CD14-positive monocyte (primary cell): ENCODE data around the gene MB21D2. TPM values are rescaled to one million over a fixed set of nuclear protein-coding genes. Genes with fewer than 3 reads are reported as not detected.

ENCODE experiments used
- DNase-seq, 3 donors: peaks; one replicate each; pipeline ENCODE4 v3.0.0-alpha.2; 2011 to 2022
- H2AFZ ChIP-seq: 2 replicates; pipeline ENCODE4 v1.6.0; 2012; ENCODE audit warnings: mild to moderate bottlenecking, low read depth, low read length, inconsistent platforms; ENCODE audit not compliant: insufficient read depth, poor library complexity, severe bottlenecking
- H3K27ac ChIP-seq, 2 donors: 1 replicate in 1 of 2; 2 replicates in 1 of 2; pipeline ENCODE4 v1.5.1; 2012 to 2013; ENCODE audit warnings: low read length in 2 of 2, control low read depth in 1 of 2, inconsistent platforms in 1 of 2, low read depth in 1 of 2, mild to moderate bottlenecking in 1 of 2
- H3K27me3 ChIP-seq, 2 donors: one replicate each; pipeline versions ENCODE4 v1.6.0 to v1.6.1; 2011 to 2013; ENCODE audit warnings: low read length in 2 of 2; ENCODE audit not compliant: control insufficient read depth in 2 of 2, insufficient read depth in 2 of 2
- H3K36me3 ChIP-seq, 2 donors: replicated peaks in 1 of 2; 1 replicate in 1 of 2; 2 replicates in 1 of 2; pipeline versions ENCODE4 v1.5.1 to v1.6.1; 2012 to 2013; ENCODE audit warnings: low read length in 2 of 2, control low read depth in 1 of 2, inconsistent platforms in 1 of 2, mild to moderate bottlenecking in 1 of 2; ENCODE audit not compliant: insufficient read depth in 2 of 2, control insufficient read depth in 1 of 2
- H3K4me1 ChIP-seq, 2 donors: 1 replicate in 1 of 2; 2 replicates in 1 of 2; pipeline versions ENCODE4 v1.5.1 to v1.6.1; 2012 to 2013; ENCODE audit warnings: low read length in 2 of 2, control low read depth in 1 of 2, inconsistent platforms in 1 of 2, mild to moderate bottlenecking in 1 of 2, moderate library complexity in 1 of 2; ENCODE audit not compliant: insufficient read depth in 2 of 2, control insufficient read depth in 1 of 2
- H3K4me2 ChIP-seq: replicated peaks from 2 replicates; pipeline ENCODE3; 2012; ENCODE audit warnings: low read length, moderate library complexity, mild to moderate bottlenecking; ENCODE audit not compliant: poor library complexity, severe bottlenecking; ENCODE audit errors: extremely low read depth
- H3K4me3 ChIP-seq, 3 experiments: fragments of 200-600 bp in 1 of 3; sonication (generic) in 1 of 3; replicated peaks in 1 of 3; 1 replicate in 2 of 3; 2 replicates in 1 of 3; pipeline ENCODE4 v1.5.1; 2011 to 2013; ENCODE audit warnings: low read length in 3 of 3, mild to moderate bottlenecking in 3 of 3, control low read depth in 2 of 3, low read depth in 2 of 3, inconsistent platforms in 1 of 3, moderate library complexity in 1 of 3
- H3K79me2 ChIP-seq: 2 replicates; pipeline ENCODE4 v1.6.0; 2012; ENCODE audit warnings: mild to moderate bottlenecking, control low read depth, inconsistent platforms, low read length, moderate library complexity; ENCODE audit not compliant: insufficient read depth
- H3K9ac ChIP-seq: 2 replicates; pipeline ENCODE4 v1.6.0; 2017; ENCODE audit warnings: low read length, mild to moderate bottlenecking; ENCODE audit not compliant: insufficient read depth, poor library complexity, severe bottlenecking
- H3K9me3 ChIP-seq, 2 donors: replicated peaks in 1 of 2; 1 replicate in 1 of 2; 2 replicates in 1 of 2; pipeline versions ENCODE4 v1.5.1 to v1.6.1; 2012 to 2013; ENCODE audit warnings: low read length in 2 of 2, control low read depth in 1 of 2; ENCODE audit not compliant: control insufficient read depth in 1 of 2, insufficient read depth in 1 of 2
- H4K20me1 ChIP-seq: 2 replicates; pipeline ENCODE4 v1.6.0; 2012; ENCODE audit warnings: mild to moderate bottlenecking, low read length, control low read depth, moderate library complexity; ENCODE audit not compliant: insufficient read depth
- H3K27ac Mint-ChIP-seq, 7 donors: one replicate each; pipeline ENCODE4 v1.8.0; 2020; ENCODE audit warnings: mild to moderate bottlenecking in 7 of 7, mixed read lengths in 7 of 7, moderate library complexity in 6 of 7, inconsistent platforms in 2 of 7
- H3K27me3 Mint-ChIP-seq, 3 donors: one replicate each; pipeline ENCODE4 v1.8.0; 2021 to 2022; ENCODE audit warnings: low read depth in 3 of 3, mild to moderate bottlenecking in 3 of 3, mixed read lengths in 3 of 3, moderate library complexity in 3 of 3, inconsistent platforms in 1 of 3
- H3K36me3 Mint-ChIP-seq, 2 donors: one replicate each; pipeline ENCODE4 v1.8.0; 2020; ENCODE audit warnings: mixed read lengths in 2 of 2, inconsistent platforms in 1 of 2, mild to moderate bottlenecking in 1 of 2
- H3K4me1 Mint-ChIP-seq: one replicate; pipeline ENCODE4 v1.8.0; 2020; ENCODE audit warnings: mild to moderate bottlenecking, mixed read lengths
- H3K4me3 Mint-ChIP-seq, 2 donors: one replicate each; pipeline ENCODE4 v1.8.0; 2020; ENCODE audit warnings: mild to moderate bottlenecking in 2 of 2, mixed read lengths in 2 of 2, moderate library complexity in 1 of 2
- H3K9me3 Mint-ChIP-seq, 7 donors: one replicate each; pipeline ENCODE4 v1.8.0; 2020 to 2022; ENCODE audit warnings: mixed read lengths in 7 of 7, mild to moderate bottlenecking in 6 of 7, moderate library complexity in 6 of 7, inconsistent platforms in 2 of 7
- WGBS: methylation state at CpG from one replicate; pipeline ENCODE4 v1.1.5; 2013; ENCODE audit warnings: missing lambda C conversion rate; ENCODE audit not compliant: insufficient coverage; 5-methylcytosine and 5-hydroxymethylcytosine counted together
- intact Hi-C, 2 donors: fragments of 100-400 bp; cut with micrococcal nuclease; formaldehyde crosslinking; loops; one replicate each; pipeline versions ENCODE4 v1.15.0 to v1.15.1; 2023
- polyA plus RNA-seq, 3 donors: library from polyadenylated mRNA; depleted of rRNA in 1 of 3; unstranded in 2 of 3; stranded (reverse) in 1 of 3; fragments of 300-500 nt in 2 of 3; fragments of >200 nt in 1 of 3; fragmentation: Illumina TruSeq in 2 of 3; gene quantifications; 1 replicate in 2 of 3; 2 replicates in 1 of 3; pipeline ENCODE4 v1.2.3, GENCODE V29; 2012 to 2021
- TF ChIP-seq, protein P1 (sequence below): fragments of 200-600 bp; IDR thresholded peaks from one replicate; pipeline ENCODE4 v1.8.0; 2022; ENCODE audit warnings: antibody characterized with exemption, mild to moderate bottlenecking

Gene MB21D2
- polyA plus RNA-seq, 3 donors = 0.37 to 0.77 (median 0.59) TPM

DNA sequence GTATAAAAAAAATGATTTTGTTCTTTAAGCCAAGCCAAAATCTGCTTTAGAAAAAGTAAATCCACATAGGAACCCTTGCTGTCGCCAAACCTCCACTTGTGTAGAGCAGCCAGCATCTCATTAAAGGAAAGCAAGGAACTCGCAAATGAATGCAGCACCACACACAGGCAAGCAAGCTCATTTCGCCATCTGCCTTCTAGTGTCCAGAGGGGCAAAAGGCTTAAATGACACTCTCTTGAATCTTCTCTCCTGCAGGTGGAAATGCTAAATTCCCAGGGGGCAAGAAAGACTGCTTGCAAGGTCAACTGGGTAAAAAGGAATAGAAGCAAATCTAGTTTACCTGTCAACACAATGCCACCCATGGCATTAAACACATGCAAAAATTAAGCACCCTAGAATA is 2.4 kb downstream of the MB21D2 start:
- Histone ChIP-seq H3K27ac (no peak overlapping the region), H3K9me3 (no peaks in the 10 kb centered on the region), H3K36me3 (no peaks in the 10 kb centered on the region), H3K79me2 (no peaks in the 10 kb centered on the region), H3K9ac (no peak overlapping the region), H2AFZ (no peak overlapping the region), H3K4me2 (no peak overlapping the region), H3K4me3 (no peak overlapping the region), H4K20me1 (peaks cover 6% of the 10 kb centered on the region), H3K27me3 (peaks cover 59 to 71% of the 10 kb centered on the region in 2 donors), H3K4me1 (peaks cover 32 to 35% of the 10 kb centered on the region in 2 donors)
- Mint-ChIP-seq H3K36me3 (peaks cover 8 to 10% of the 10 kb centered on the region in 2 donors), H3K9me3 (peaks cover 0 to 19% (median 11%) of the 10 kb centered on the region in 7 donors), H3K4me1 (peaks cover 38% of the 10 kb centered on the region), H3K27ac (no peak overlapping the region), H3K27me3 (peaks cover 63 to 76% (median 69%) of the 10 kb centered on the region in 3 donors), H3K4me3 (peak overlapping the region in 1 of 2 donors; percentile 96)
- TF ChIP-seq, protein P1, sequence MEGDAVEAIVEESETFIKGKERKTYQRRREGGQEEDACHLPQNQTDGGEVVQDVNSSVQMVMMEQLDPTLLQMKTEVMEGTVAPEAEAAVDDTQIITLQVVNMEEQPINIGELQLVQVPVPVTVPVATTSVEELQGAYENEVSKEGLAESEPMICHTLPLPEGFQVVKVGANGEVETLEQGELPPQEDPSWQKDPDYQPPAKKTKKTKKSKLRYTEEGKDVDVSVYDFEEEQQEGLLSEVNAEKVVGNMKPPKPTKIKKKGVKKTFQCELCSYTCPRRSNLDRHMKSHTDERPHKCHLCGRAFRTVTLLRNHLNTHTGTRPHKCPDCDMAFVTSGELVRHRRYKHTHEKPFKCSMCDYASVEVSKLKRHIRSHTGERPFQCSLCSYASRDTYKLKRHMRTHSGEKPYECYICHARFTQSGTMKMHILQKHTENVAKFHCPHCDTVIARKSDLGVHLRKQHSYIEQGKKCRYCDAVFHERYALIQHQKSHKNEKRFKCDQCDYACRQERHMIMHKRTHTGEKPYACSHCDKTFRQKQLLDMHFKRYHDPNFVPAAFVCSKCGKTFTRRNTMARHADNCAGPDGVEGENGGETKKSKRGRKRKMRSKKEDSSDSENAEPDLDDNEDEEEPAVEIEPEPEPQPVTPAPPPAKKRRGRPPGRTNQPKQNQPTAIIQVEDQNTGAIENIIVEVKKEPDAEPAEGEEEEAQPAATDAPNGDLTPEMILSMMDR = no peak
- no peak for DNase-seq
- intact Hi-C loops = loop anchor here in 1 of 2 donors (10.0 kb wide), 1 partner anchor 61 kb away; no protein-coding TSS in a partner anchor
- WGBS = 48% methylated on average over 3 of the region's 3 CpGs

GRCh38 chr3:192914848-192915247 is 2.8 kb downstream of the MB21D2 start:
- H3K9ac ChIP-seq = no peak overlapping the region
- H3K4me3 ChIP-seq = no peak overlapping the region
- no peak for DNase-seq
- no CpG with 5 or more reads among the region's 2 CpGs for WGBS
- intact Hi-C loops = loop anchor here in 1 of 2 donors (10.0 kb wide), 1 partner anchor 60 kb away; no protein-coding TSS in a partner anchor
- H3K27ac ChIP-seq = no peak overlapping the region
- Mint-ChIP-seq H3K36me3 (peaks cover 8 to 10% of the 10 kb centered on the region in 2 donors), H3K9me3 (peaks cover 0 to 19% (median 11%) of the 10 kb centered on the region in 7 donors), H3K27me3 (peaks cover 61 to 72% (median 65%) of the 10 kb centered on the region in 3 donors), H3K4me3 (peak overlapping the region in 1 of 2 donors; percentile 96), H3K27ac (peak overlapping the region in 1 of 7 donors; percentile 14), H3K4me1 (peaks cover 33% of the 10 kb centered on the region)
- no peaks in the 10 kb centered on the region for H3K9me3 ChIP-seq
- TF ChIP-seq, protein P1 = no peak
- H3K36me3 ChIP-seq = no peaks in the 10 kb centered on the region
- H4K20me1 ChIP-seq = peaks cover 6% of the 10 kb centered on the region
- H3K79me2 ChIP-seq = no peaks in the 10 kb centered on the region
- H2AFZ ChIP-seq = no peak overlapping the region
- H3K4me2 ChIP-seq = no peak overlapping the region
- peaks cover 28 to 31% of the 10 kb centered on the region in 2 donors for H3K4me1 ChIP-seq
- H3K27me3 ChIP-seq = peaks cover 59 to 71% of the 10 kb centered on the region in 2 donors
